IPS-18c (cell line): ENCODE data around the gene CFAP65.

ENCODE experiments used
- H3K4me3 ChIP-seq: 2 replicates; pipeline ENCODE4 v1.7.0; 2013; ENCODE audit warnings: low read depth, mild to moderate bottlenecking, low read length, moderate library complexity; ENCODE audit not compliant: insufficient read depth
- H3K9me3 ChIP-seq: one replicate; pipeline ENCODE4 v1.6.1; 2013; ENCODE audit warnings: mild to moderate bottlenecking, low read length, moderate library complexity; ENCODE audit not compliant: control insufficient read depth, insufficient read depth

The CFAP65 gene

GRCh38 chr2:219002395-219003266, 38.7 kb downstream of the CFAP65 start:
- H3K9me3 ChIP-seq, result peaks cover 2% of the 10 kb centered on the region
- peak overlapping the region; percentile 59 for H3K4me3 ChIP-seq

GRCh38 chr2:219001577-219002394, 39.5 kb downstream of the CFAP65 start:
- Histone ChIP-seq H3K9me3 (peaks cover 2% of the 10 kb centered on the region), H3K4me3 (peak overlapping the region; percentile 59; the same call in 1 of the 2 replicates)

GRCh38 chr2:219001100-219001576, 40.2 kb downstream of the CFAP65 start:
- H3K4me3 ChIP-seq, result peak overlapping the region; percentile 24; the same call in 1 of the 2 replicates
- peaks cover 2% of the 10 kb centered on the region for H3K9me3 ChIP-seq

- Histone ChIP-seq H3K4me3 (no peak overlapping the region), H3K9me3 (peaks cover 2% of the 10 kb centered on the region)
These were observed 40.8 kb downstream of the CFAP65 start for GRCh38 chr2:219000569-219000960.

- H3K9me3 ChIP-seq, result peaks cover 2% of the 10 kb centered on the region
- H3K4me3 ChIP-seq, result peak overlapping the region; percentile 34; the same call in 1 of the 2 replicates
These were observed 41.3 kb downstream of the CFAP65 start for GRCh38 chr2:218999881-219000568.

GRCh38 chr2:218999021-218999880, 42.1 kb downstream of the CFAP65 start:
- Histone ChIP-seq H3K4me3 (no peak overlapping the region), H3K9me3 (peaks cover 3% of the 10 kb centered on the region)

- peaks cover 4% of the 10 kb centered on the region for H3K9me3 ChIP-seq
- H3K4me3 ChIP-seq, result no peak overlapping the region
These were observed 42.8 kb downstream of the CFAP65 start for GRCh38 chr2:218998414-218999002.

- H3K9me3 ChIP-seq, result peaks cover 4% of the 10 kb centered on the region
- no peak overlapping the region for H3K4me3 ChIP-seq
These were observed 43.6 kb downstream of the CFAP65 start for GRCh38 chr2:218997731-218998130.

- no peak overlapping the region for H3K4me3 ChIP-seq
- peaks cover 4% of the 10 kb centered on the region for H3K9me3 ChIP-seq
These were observed 44.4 kb downstream of the CFAP65 start for GRCh38 chr2:218996937-218997336.

GRCh38 chr2:218995972-218996711, 45.2 kb downstream of the CFAP65 start:
- Histone ChIP-seq H3K4me3 (peak overlapping the region; percentile 12; the same call in 1 of the 2 replicates), H3K9me3 (peaks cover 4% of the 10 kb centered on the region)

GRCh38 chr2:218995561-218995960, 45.8 kb downstream of the CFAP65 start:
- H3K9me3 ChIP-seq, result peaks cover 4% of the 10 kb centered on the region
- no peak overlapping the region for H3K4me3 ChIP-seq

GRCh38 chr2:218993345-218994315, 47.7 kb downstream of the CFAP65 start, which contains the start of gene CRYBA2:
Gene CRYBA2, minus strand, starts transcription at chr2:218993422. Its CDS starts 246 bp downstream, at chr2:218993176.
- H3K4me3 ChIP-seq, result peak within 1 kb of the TSS; percentile 28
- peaks cover 2% of the 10 kb centered on the region for H3K9me3 ChIP-seq

GRCh38 chr2:218992703-218993344, 48.5 kb downstream of the CFAP65 start:
- H3K4me3 ChIP-seq, result peak overlapping the region; percentile 28

GRCh38 chr2:218992196-218992595, 49.1 kb downstream of the CFAP65 start:
- Histone ChIP-seq H3K9me3 (peaks cover 2% of the 10 kb centered on the region), H3K4me3 (no peak overlapping the region)

More at GRCh38 chr2:218992703-218993344, 48.5 kb downstream of the CFAP65 start:
- peaks cover 2% of the 10 kb centered on the region for H3K9me3 ChIP-seq
